Hypothalamus (tissue), 51 donors: Measurements from ENCODE around the gene ADGRF1.
"Not testable (repeated sequence)": the region's sequence is repeated elsewhere in the genome, so short reads cannot be mapped to it uniquely, and the experiment has no call there.

Source experiments
- DNase-seq, 51 donors: peaks; one replicate each; lab custom pipeline; 2025; lab: John Stamatoyannopoulos, UW

The ADGRF1 gene

GRCh38 chr6:47042275-47042791, at the start of gene ADGRF1:
TSS of gene ADGRF1 (minus strand) at chr6:47042332. CDS start at chr6:47029061, 13,271 bp downstream.
- no peak for DNase-seq

GRCh38 chr6:47090881-47091280, 48.7 kb upstream of the ADGRF1 start:
- no peak for DNase-seq

- not testable (repeated sequence) for DNase-seq
Observed at GRCh38 chr6:47089473-47089872, 47.3 kb upstream of the ADGRF1 start.

- DNase-seq = no peak
Observed at GRCh38 chr6:47086051-47086770, 44.1 kb upstream of the ADGRF1 start.

GRCh38 chr6:47084610-47085009, 42.5 kb upstream of the ADGRF1 start:
- DNase-seq = no peak

DNA sequence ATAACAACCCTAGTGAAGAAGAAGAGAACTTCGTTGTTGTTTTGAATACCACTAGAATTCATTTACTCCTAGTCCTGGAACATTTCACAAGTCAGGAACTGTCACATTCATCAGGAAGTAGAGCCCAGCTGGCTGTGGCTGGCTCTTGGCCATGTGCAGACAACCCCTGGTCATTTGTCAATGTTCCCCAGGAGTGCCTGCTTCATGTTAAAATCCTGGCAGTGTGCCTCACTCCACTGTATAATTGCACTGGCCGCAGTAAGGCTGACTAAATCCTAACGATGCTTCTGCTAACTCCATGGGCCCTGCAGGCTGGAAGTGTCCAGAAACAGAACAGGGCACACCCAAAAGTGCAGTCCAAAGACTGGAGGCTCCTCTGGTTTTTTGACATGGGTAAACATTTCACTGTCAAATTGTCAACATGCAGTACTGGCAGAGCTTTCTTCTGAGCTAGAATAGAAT, 41.5 kb upstream of the ADGRF1 start:
- DNase-seq = peak in 19 of 51 donors; percentile 3 to 31 (median 13)

DNA sequence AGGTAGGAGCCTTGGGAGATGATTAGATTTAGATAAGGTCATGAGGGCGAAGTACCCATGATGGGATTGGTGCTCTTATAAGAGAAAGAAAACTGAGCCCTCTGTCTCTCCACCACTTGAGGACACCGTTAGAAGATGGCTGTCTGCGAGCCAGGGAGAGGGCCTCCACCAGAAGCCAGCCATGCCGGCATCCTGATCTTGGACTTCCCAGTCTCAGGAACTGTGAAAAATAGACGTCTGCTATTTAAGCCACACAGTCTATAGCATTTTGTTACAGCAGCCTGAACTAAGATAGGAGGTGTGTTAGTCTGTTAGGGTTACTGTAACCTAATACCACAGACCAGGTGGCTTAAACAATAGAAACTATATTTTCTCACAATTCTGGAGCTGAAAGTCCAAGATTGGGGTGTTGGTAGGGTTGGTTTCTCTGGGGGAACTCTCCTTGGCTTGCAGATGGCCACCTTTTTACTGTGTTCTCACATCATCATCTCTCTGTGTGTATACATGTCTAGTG, 38.0 kb upstream of the ADGRF1 start:
- no peak for DNase-seq

DNA sequence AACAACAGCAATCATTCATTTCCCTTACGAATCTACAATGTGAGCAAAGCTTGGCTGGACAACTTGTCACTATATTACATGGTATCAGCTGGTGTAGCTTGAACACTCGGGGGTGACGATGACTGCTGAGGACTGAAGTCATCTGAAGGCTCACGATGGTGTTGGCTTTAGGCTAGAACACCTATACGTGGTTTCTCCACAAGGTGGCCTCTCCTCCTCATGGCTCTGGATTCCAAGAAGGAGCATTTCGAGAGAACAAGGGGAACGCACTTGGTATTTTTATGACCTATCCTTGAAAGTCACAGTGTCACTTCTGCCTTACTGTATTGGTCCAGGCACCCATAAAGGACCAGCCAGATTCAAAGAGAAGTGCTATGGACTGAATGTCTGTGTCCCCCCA, 37.5 kb upstream of the ADGRF1 start:
- DNase-seq = no peak

GRCh38 chr6:47078991-47079390, 36.9 kb upstream of the ADGRF1 start:
- no peak for DNase-seq

DNA sequence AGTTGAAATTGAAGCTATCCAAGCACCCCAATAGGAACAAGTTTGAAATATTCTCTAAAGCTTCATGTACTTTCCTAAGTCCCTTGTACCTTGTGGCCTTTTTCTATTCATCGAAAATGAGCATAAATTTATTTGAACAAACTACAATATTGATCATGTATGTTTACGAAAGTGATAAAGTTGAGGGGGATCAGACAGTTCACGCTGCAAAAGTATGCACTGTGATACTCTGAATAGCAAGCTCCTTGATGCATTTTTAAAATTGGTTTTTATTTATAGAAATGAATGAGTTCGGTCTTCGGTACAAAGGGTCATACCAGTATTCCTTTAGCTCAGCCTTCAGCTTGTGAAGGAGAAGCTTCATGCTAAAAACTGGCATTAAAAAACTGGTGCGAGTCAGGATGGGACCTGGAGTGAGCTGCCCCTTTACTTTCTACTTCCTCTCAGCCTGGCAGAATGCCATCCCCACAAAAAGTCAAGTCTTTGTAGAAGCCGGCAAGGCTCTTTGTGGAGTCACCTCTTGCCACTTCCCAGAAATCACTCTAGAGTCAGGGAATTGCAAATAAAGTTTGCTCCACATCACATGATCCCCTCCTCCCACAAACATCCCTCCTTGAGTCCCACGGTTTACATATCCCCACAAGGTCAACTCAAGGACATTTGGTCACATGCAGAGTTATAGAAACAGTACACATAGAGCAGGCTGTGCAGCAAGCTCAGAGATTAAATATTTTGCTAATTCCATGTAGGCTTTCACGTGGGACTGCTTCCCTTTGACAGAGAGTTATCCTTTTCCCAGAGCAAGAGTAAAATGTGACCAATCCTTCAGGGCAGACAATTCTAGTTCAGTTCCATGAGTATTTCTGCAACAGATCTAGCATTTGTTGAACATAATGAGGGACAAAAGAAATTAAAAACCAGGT, 34.6 kb upstream of the ADGRF1 start:
- peak in 8 of 51 donors; percentile 1 to 22 (median 14) for DNase-seq

- peak in 9 of 51 donors; percentile 9 to 41 (median 27) for DNase-seq
Observed at GRCh38 chr6:47075741-47076421, 33.7 kb upstream of the ADGRF1 start.

GRCh38 chr6:47075168-47075567, 33.0 kb upstream of the ADGRF1 start:
- peak in 2 of 51 donors; percentile 16 to 36 for DNase-seq

DNA sequence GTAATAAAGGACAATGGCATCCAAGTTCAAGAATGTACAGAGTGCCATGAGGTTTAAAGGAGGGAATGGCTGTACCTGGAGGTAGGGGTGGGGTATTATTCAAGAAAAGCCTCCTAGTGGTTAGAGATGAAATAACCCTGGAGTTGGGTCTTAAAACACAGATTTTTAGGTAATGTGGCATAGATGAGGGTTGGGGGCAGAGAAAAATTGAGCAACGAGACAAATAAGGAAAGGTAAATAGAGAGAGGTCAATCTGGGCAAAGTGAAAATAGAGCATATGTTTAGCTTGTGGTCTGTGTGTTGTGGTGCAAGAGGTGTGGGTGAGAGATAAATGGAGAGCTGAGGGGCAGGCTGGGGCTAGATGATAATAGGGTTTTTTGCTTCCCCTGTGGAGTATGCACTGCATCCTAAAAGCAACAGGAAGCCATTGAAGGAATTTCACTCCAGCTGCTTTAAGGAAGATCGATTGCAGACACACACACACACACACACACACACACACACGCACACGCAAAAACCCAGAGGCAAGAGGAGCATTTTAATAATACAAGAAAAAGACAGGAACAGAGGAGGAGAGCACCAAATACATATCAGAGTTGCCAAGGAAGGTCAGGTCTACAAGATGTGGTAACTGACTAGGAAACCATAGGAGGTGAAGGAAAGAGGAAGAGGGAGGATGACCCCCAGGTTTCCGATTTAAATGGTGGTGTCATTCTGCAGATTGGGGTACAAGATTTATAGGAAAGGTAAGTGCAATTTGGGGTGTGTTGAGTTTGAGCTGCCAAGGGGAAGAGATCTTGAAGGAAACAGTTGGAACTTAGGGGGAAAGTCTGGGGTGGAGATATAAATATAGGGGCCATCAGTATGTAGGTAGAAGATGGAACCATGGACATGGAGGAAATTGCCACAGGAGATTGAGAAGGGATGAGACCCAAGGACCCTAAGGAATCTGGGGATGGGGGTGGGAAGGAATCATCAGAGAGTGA, 31.3 kb upstream of the ADGRF1 start:
- no peak for DNase-seq

DNA sequence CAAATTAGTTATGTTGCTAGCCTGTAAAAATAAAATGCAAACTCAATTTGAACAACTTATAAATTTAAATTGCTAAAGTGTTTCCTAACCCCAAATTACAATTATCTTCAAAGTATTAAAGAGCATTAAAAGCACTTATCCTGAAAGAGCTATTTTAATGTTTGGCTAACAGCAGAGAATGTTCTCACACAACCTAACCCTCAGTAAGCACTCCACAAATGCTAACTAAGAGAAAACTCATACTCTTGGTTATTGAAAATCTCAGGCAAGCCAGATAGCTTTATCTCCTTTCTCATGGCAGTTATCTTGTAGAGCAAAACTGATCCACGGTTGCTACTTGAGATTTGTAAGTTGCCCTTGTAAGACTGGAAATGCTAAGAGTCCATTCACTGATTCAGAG, 30.5 kb upstream of the ADGRF1 start:
- DNase-seq = no peak

- DNase-seq = no peak
Observed at GRCh38 chr6:47071681-47072080, 29.5 kb upstream of the ADGRF1 start.

- no peak for DNase-seq
Observed at GRCh38 chr6:47070461-47070860, 28.3 kb upstream of the ADGRF1 start.

DNA sequence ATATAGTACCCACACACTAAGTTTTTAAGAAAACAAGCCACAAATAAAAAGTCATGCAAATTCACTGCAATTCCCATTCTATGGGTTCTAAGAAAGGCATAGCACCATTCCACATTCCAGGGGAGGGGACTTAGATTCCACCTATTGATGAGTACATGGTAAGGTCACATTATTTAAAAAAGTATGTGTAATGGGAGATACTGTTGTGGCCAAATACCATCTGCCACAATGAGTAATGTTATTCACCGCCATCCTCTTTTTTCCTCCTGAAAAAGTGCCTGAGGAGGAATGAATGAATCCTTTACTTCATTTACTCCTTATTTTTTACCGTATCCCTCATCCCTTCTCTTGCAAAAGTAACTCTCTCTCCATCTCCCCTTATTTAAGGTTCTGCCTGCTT, 27.0 kb upstream of the ADGRF1 start:
- DNase-seq = no peak

GRCh38 chr6:47066418-47066817, 24.3 kb upstream of the ADGRF1 start:
- DNase-seq = no peak

DNA sequence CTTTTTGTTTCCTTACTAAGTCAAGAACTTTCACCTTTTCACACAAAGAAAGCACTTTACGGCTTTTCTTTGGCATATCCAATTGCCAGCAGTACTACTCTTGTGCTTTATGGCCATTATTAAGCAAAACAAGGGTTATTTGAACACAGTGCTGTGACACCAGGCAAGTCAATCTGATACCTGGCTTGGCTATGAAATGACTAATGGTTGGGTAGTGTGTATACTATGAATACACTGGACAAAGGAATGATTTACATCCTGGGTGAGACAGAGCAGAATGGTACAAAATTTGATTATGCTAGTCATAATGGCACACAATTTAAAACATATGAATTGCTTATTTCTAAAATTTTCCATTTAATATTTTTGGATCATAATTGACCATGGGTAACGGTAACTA, 22.1 kb upstream of the ADGRF1 start:
- DNase-seq = no peak
